HG02642 (cell line): ENCODE results near the gene NME8.
A peak's percentile ranks its signal among the peaks of the same experiment; 100 is the strongest.
"Not testable (repeated sequence)": the region's sequence is repeated elsewhere in the genome, so short reads cannot be mapped to it uniquely, and the experiment has no call there.

Experiments used
- ATAC-seq: cut with Tn5 transposase; IDR thresholded peaks from one replicate; pipeline ENCODE4 v1.9.1; 2021; ENCODE audit warnings: mild to moderate bottlenecking; ENCODE audit not compliant: unreplicated experiment, poor library complexity

The NME8 gene

DNA sequence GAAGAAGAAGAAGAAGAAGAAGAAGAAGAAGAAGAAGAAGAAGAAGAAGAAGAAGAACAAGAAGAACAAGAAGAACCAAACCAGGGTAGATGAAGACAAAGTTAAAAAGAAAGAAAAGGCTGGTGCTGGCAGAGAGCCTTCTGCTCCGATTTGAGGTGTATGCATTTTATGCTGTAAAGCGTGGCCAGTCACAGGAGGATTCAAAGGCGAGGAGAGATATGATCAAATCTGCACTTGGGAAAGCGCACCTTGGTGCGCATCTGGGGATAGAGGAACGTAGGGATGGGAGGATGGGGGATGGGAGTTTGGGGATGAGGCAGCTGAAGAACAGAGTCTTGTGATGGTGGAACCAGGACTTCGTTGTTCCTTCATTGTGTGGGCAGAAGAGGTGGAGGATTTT is at the start of gene NME8:
Gene NME8 (plus strand): TSS at position 301 of the 400 bp plus-strand sequence. CDS start 1,670 bp downstream, outside the sequence.
- no peak for ATAC-seq

- ATAC-seq: no peak
Measured at GRCh38 chr7:37806152-37806551, 42.2 kb upstream of the NME8 start.

- not testable (repeated sequence) for ATAC-seq
Measured at GRCh38 chr7:37812161-37812580, 36.2 kb upstream of the NME8 start.

DNA sequence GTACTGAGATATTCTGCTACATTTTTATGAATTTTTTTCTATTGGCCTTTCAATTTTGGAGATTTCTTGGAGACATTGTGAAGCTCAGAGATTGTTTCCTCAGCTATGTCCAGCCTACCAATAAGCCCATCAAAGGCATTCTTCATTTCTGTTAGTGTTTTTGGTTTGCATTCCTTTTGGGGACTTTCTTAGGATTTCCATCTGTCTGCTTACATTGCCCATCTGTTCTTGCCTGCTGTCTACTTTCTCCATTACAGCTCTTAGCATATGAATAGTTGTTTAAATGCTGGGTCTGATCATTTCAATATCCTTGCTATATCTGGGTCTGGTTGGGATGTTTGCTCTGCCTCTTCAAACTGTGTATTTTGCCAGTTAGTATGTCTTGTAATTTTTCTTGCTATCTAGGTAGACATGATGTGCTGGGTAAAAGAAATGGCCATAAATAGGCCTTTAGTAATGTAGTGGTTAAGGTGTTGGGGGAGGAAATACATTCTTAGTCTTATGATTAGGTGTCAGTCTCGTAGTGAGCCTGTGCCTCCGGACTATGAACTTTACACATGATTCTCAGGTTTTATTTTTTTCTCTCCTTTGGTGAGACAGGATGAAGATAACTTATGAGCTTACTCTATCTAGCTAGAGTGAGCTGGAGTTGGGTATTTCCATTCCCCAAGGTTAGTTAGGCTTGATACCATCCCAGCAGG is 32.6 kb upstream of the NME8 start:
- peak; percentile 72 for ATAC-seq

GRCh38 chr7:37816922-37817590 is 31.3 kb upstream of the NME8 start:
- ATAC-seq: no peak

DNA sequence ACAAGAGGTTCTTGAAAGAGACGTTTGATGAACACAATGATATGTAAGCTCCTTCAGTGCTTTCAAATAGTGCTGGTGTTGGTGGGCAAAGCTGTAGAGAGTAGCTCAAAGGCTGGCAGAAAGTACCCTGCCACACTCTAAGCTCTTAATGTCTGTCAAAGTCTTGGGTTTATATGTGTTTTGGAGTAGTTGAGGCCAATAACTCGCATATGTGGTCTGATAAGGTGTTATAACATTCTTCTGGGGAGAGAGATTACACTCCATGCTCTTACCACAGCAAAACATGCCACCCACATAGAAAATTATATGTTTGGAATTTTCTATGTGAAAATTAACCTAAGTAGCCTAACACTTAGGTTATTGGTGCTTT is 30.8 kb upstream of the NME8 start:
- ATAC-seq: no peak

DNA sequence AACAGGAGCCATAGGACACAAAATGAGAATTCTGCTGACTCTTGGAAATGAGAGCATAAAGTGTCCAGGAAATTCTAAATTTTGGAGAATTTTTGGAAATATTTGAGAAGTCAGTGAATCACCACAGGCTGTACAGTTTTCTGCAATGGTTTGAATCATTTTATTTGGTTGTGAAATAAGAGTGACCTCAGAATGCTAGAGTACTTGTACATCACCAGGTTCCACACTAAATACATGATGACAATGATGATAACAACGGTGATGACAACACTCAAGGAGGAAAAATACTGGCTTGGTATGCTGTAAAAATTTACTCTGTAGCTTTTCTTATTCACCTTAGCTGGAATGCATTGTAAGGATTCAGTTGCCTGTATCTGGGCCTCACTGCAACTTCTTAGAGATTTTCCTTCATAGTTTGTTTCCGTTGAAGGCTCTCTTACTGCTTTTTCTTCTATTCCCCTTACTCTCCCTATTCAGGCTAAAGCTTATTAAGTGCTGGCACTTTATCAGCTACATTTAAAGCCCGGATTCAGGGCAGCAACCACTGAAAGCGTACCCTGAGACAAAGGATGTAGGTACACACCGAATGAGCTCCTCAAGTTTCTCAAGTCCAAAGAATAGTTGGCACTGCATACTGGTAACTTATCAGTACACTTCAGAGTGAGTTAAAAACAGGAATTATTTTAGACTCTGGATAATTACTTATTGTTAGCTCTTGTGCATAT is 30.2 kb upstream of the NME8 start:
- ATAC-seq: no peak

- peak; percentile 85 for ATAC-seq
Measured at GRCh38 chr7:37820708-37821468, 27.5 kb upstream of the NME8 start.

DNA sequence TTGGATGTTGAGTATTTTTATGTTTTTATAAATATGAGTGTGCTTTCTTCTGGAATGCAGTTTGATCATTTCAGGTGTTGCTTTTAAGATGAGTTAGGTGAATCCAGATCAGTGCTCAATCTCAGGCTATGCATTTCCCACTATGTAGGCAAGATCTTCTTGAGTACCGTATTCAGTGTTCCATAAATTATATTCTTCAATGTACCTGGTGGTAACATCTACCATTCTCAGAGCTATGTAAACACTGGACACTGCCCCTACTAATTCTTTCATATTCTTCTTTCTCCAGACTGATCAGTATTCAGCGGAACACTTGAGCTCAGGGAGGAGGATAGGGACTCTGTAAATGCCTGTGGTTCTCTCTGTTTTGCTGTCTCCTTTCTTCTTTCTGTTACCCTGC is 25.5 kb upstream of the NME8 start:
- no peak for ATAC-seq

DNA sequence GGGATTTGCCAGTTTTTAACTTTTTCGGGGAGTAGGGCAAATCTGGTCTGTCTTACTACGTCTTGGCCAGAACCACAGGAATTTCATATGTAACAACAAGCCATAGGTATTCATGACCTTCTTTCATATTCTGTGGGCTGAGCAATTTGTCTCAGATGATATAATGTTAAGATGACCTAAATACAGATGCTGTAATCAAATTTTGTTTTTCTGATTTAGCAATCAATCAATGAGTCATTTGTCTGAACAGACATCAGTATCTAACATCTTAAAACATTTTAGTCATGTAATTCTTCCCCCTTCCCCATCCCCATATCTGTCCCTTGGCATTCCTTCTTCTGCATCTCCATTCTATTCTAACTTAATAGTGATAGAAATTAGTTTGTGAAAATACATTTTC is 24.8 kb upstream of the NME8 start:
- ATAC-seq: no peak

GRCh38 chr7:37825038-37825437 is 23.4 kb upstream of the NME8 start:
- ATAC-seq: no peak

- ATAC-seq: no peak
Measured at GRCh38 chr7:37826825-37827224, 21.6 kb upstream of the NME8 start.

DNA sequence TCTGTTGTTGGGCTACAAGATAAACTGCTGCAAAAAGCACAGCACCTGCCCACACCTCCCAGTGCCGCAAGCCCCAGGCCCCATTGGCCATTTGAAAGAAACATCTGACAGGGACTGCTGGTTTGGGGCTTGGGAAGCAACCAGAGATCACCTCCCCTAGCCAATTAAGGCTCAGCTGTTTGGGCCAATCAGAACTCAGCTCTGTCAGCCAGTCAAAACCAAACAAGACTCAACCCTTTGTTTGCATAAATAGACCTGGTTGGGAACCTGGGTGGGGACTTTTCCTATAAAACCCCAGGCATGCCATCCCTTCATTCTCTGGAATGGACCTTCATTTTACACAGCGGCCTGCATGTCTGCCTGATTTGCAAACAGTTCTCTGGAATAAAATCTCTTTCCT is 17.2 kb upstream of the NME8 start:
- no peak for ATAC-seq

- peak; percentile 93 for ATAC-seq
Measured at GRCh38 chr7:37832194-37832593, 16.2 kb upstream of the NME8 start.

DNA sequence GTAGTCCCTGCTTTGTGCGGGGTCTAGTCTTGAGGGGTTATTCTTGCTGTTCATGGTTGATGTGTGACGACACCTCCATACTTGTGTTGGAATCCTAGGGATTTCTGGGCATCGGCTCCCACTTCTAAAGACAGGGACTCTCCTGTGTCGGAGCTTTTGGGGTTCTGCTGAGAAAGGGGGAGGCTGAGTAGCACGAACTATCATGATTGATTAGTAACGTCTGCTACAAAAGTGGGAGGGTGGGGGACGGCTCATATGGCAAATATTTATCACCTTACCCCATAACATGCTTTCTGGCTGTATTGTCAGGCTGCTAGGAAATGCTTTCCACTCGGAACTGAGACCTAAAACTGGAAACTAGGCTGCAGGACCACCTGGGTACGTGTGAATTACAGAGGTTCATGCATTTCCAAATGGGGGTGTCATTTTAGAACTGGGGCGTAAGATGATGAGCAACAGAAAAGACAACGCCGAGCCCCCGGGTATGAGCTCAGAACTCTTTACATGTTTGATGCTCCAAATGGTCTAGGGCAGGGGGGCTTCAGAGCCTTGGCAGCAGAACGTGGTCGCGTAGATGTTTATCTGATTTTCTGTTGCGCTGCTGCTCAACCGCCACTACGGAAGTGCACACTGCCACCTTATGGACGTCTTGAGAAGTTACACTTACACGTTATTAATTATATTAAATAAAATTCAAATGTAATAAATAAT is 15.1 kb upstream of the NME8 start:
- ATAC-seq: no peak

GRCh38 chr7:37833818-37834146 is 14.6 kb upstream of the NME8 start:
- ATAC-seq: no peak

GRCh38 chr7:37853468-37853867 is 5.1 kb downstream of the NME8 start:
- no peak for ATAC-seq

DNA sequence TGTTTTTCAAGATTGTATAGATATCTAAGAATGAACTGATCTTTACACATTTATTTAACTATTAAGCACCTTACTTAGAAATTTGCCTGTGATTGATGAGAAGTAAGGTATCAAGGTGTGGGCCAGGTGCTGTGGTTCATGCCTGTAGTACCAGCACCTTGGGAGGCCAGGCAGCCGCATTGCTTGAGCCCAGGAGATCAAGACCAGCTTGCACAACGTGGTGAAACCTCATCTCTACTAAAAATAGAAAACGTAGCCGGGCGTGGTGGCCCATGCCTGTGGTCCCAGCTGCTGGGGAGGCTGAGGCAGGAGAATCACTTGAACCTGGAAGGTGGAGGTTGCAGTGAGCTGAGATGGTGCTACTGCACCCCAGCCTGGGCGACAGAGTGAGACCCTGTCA is 33.7 kb downstream of the NME8 start:
- no peak for ATAC-seq

DNA sequence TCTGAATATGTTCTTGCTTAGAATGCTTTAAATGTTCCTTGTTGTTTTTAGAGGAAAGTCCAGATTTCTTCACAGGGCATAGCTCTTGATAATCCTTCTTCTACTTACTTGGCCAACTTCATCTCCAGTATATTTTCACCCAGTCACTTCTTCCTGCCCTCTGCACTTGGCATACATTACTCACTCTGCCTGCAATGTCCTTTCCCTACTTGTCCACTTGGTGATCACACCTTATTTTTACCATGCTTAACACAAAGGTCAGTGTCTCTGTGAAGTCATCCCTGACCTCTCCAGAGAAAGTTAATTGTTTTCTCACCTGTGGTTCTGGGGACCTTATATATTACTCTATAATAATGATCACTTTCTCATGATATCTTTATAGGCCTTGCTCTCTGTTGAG is 45.0 kb downstream of the NME8 start:
- ATAC-seq: no peak

- ATAC-seq: no peak
Measured at GRCh38 chr7:37894671-37895070, 46.3 kb downstream of the NME8 start.
